ENCODE measurements around the gene B3GAT1.

DNA sequence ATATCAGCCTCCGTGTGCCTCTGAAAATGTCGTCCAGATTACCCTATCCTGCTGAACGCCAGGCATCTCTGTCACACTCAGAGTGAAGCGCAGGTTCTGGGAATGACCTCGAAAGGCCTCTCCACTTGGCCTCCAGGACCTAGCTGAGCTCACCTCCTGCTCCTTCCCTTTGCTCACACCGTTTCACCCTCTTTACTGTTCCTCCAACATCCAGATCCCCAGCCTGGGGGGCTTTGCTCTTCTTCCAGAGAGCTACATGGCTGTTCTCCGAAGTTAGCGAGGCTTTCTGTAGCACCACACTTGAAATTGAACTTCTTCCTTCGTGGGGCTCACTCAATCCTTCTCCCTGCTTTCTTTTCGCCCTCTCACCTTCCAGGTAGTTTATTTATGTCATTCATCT, 52.4 kb downstream of the B3GAT1 start:
- TF ChIP-seq, protein P1, sequence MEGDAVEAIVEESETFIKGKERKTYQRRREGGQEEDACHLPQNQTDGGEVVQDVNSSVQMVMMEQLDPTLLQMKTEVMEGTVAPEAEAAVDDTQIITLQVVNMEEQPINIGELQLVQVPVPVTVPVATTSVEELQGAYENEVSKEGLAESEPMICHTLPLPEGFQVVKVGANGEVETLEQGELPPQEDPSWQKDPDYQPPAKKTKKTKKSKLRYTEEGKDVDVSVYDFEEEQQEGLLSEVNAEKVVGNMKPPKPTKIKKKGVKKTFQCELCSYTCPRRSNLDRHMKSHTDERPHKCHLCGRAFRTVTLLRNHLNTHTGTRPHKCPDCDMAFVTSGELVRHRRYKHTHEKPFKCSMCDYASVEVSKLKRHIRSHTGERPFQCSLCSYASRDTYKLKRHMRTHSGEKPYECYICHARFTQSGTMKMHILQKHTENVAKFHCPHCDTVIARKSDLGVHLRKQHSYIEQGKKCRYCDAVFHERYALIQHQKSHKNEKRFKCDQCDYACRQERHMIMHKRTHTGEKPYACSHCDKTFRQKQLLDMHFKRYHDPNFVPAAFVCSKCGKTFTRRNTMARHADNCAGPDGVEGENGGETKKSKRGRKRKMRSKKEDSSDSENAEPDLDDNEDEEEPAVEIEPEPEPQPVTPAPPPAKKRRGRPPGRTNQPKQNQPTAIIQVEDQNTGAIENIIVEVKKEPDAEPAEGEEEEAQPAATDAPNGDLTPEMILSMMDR (IDR thresholded peaks at IDR 0.05) = no peak
- TF ChIP-seq POLR2AphosphoS5 (IDR thresholded peaks at IDR 0.05) (no peak), EP300 (IDR thresholded peaks at IDR 0.05) (no peak)
